ENCODE results near the gene DKK2. TPM values are rescaled to one million over a fixed set of nuclear protein-coding genes. Genes with fewer than 3 reads are reported as not detected.

The DKK2 gene
- polyA plus RNA-seq, 2 of the 4 experiments (the other 2 are of a cell fraction) = not detected

GRCh38 chr4:106982711-106983211, 53.4 kb downstream of the DKK2 start (continued):
- TF ChIP-seq CTCF (IDR thresholded peaks at IDR 0.05) (no peak), HDAC2 (IDR thresholded peaks at IDR 0.05) (no peak), TFCP2L1 (CRISPR knock-in tag; IDR thresholded peaks at IDR 0.05) (no peak), ATOH8 (CRISPR knock-in tag; IDR thresholded peaks at IDR 0.05; ENCODE audit: low read depth) (no peak), MAX (IDR thresholded peaks at IDR 0.05) (no peak), REST (IDR thresholded peaks at IDR 0.05) (no peak), SMC3 (IDR thresholded peaks at IDR 0.05) (no peak)

- TF ChIP-seq SREBF2 (IDR thresholded peaks at IDR 0.05) (no peak), ZNF302 (CRISPR knock-in tag; IDR thresholded peaks at IDR 0.05) (no peak), TFCP2L1 (CRISPR knock-in tag; IDR thresholded peaks at IDR 0.05) (no peak), TP53 (CRISPR knock-in tag; IDR thresholded peaks at IDR 0.05) (no peak), MYC (IDR thresholded peaks at IDR 0.05; ENCODE audit: borderline replicate concordance, low read length) (no peak), RARB (CRISPR knock-in tag; IDR thresholded peaks at IDR 0.05) (no peak), CEBPB (IDR thresholded peaks at IDR 0.05) (no peak), CHD2 (IDR thresholded peaks at IDR 0.05; ENCODE audit: low read length, partially characterized antibody) (no peak)
- H3K4me3 ChIP-seq = no peak overlapping the region
- ATAC-seq (no peak), DNase-seq (ENCODE audit: low read depth in 1 of 2, low spot score in 1 of 2) (no peak), FAIRE-seq (no peak)
- no peak overlapping the region for H3K4me2 ChIP-seq
- H3K4me1 ChIP-seq = no peaks in the 10 kb centered on the region
- POLR2A ChIA-PET = no interaction called here
- no peaks in the 10 kb centered on the region for H3K9me3 ChIP-seq
- no peak overlapping the region for H3K27ac ChIP-seq
- CTCF ChIA-PET = no interaction called here
Measured at GRCh38 chr4:106981431-106981830, 54.7 kb downstream of the DKK2 start.

- no peak for DNase-seq (ENCODE audit: low read depth in 1 of 2, low spot score in 1 of 2)
- no peak overlapping the region for H3K4me2 ChIP-seq
- TF ChIP-seq HOXB13 (CRISPR knock-in tag; IDR thresholded peaks at IDR 0.05; ENCODE audit: low read depth) (no peak), PHF8 (IDR thresholded peaks at IDR 0.05; ENCODE audit: borderline replicate concordance, low read depth) (no peak), BCL3 (IDR thresholded peaks at IDR 0.05) (no peak), POLR2A (IDR thresholded peaks at IDR 0.05; ENCODE audit: low read length) (no peak), EHF (CRISPR knock-in tag; IDR thresholded peaks at IDR 0.05) (no peak), SREBF2 (IDR thresholded peaks at IDR 0.05) (no peak), ZFP36 (IDR thresholded peaks at IDR 0.05; ENCODE audit: borderline replicate concordance, partially characterized antibody) (no peak), FOSB (CRISPR knock-in tag; IDR thresholded peaks at IDR 0.05) (no peak), ELK1 (IDR thresholded peaks at IDR 0.05; ENCODE audit: low read depth, low read length) (no peak), EHMT2 (IDR thresholded peaks at IDR 0.05; ENCODE audit: low read depth) (no peak), ZC3H11A (IDR thresholded peaks at IDR 0.05) (no peak)
- ChIA-PET CTCF (interaction anchor here (0.6 kb wide), 1 partner anchor 1664 kb away, joined by 3 read pairs; no protein-coding TSS in a partner anchor), POLR2A (no interaction called here)
- no peak for FAIRE-seq
- H3K9me3 ChIP-seq = no peaks in the 10 kb centered on the region
- ATAC-seq = no peak
- 46% methylated on average over 4 of the region's 4 CpGs for WGBS (ENCODE audit: missing lambda C conversion rate)
- H3K27ac ChIP-seq = no peak overlapping the region
- no peak overlapping the region for H3K4me3 ChIP-seq
- H3K4me1 ChIP-seq = no peaks in the 10 kb centered on the region
Measured at GRCh38 chr4:106979476-106979875, 56.6 kb downstream of the DKK2 start.

Measured in A549 (cell line).